GM18505 (cell line): ENCODE measurements around the gene TBC1D2.
A peak's percentile ranks its signal among the peaks of the same experiment; 100 is the strongest.

Source experiments
- ATAC-seq: cut with Tn5 transposase; IDR thresholded peaks from one replicate; pipeline ENCODE4 v1.9.1; 2021; ENCODE audit not compliant: unreplicated experiment
- POLR2A ChIP-seq: IDR thresholded peaks from 4 replicates; pipeline ENCODE4 v1.6.1; 2011; ENCODE audit warnings: borderline replicate concordance; ENCODE audit not compliant: insufficient read depth, insufficient read length; ENCODE audit errors: extremely low read depth

The TBC1D2 gene

GRCh38 chr9:98263080-98263479 lies 7.6 kb upstream of the TBC1D2 start:
- no peak for ATAC-seq
- TF ChIP-seq POLR2A, result no peak

- ATAC-seq, result no peak
- no peak for TF ChIP-seq POLR2A
Observed at GRCh38 chr9:98262056-98262455, 6.6 kb upstream of the TBC1D2 start.

DNA sequence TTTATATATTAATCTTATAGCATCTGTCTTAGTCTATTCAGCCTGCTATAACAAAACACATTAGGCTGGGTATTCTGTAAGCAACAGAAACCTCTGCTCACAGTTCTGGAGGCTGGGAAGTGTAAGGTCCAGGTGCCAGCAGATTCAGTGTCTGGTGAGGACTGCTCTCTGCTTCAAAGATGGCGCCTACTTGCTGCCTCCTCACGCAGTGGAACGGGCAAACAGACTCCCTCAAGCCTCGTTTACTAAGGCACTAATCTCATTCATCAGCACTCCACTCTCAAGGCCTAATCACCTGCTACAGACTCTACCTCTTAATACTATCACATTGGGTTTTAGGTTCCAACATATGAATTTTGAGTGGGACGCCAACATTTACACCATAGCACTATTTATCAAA lies 5.2 kb upstream of the TBC1D2 start:
- no peak for ATAC-seq
- TF ChIP-seq POLR2A, result no peak

DNA sequence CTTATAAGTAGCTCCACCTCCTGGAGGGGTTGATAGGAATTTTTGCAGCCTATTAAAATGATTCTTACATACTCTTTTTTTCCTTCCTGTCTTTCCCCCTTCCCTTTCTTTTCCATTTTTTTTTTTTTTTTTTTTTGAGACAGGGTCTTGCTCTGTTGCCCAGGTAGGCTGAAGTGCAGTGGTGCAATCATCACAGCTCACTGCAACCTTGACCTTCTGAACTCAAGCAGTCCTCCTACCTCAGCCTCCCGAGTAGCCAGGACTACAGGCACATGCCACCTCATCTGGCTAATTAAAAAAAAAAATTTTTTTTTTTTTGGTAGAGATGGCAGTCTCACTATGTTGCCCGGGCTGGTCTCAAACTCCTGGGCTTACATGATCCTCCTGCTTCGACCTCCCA lies 4.3 kb upstream of the TBC1D2 start:
- ATAC-seq, result no peak
- no peak for TF ChIP-seq POLR2A

DNA sequence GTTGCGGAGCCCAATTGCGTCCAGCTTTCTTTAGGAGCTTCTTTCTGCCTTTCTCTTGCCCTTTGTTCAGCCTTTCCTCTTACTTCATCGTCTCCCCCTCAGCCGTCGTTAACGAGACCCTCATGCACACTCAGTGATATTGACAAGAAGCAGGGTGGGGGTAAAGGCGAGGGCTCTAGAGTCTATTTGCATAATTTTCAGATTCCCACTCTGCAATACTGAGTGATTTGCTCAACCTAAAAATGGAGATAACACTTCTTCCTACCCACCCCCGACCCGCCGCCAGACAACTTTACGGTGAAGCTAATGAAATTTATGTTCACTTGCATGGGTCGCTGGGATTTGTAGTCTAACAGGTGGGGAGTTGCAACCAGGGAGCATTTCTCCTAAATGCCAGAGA lies 1.3 kb upstream of the TBC1D2 start:
- no peak for TF ChIP-seq POLR2A
- ATAC-seq, result no peak

GRCh38 chr9:98255061-98255577 lies 330 bp downstream of the TBC1D2 start:
- peak; percentile 14 for ATAC-seq
- TF ChIP-seq POLR2A, result no peak

DNA sequence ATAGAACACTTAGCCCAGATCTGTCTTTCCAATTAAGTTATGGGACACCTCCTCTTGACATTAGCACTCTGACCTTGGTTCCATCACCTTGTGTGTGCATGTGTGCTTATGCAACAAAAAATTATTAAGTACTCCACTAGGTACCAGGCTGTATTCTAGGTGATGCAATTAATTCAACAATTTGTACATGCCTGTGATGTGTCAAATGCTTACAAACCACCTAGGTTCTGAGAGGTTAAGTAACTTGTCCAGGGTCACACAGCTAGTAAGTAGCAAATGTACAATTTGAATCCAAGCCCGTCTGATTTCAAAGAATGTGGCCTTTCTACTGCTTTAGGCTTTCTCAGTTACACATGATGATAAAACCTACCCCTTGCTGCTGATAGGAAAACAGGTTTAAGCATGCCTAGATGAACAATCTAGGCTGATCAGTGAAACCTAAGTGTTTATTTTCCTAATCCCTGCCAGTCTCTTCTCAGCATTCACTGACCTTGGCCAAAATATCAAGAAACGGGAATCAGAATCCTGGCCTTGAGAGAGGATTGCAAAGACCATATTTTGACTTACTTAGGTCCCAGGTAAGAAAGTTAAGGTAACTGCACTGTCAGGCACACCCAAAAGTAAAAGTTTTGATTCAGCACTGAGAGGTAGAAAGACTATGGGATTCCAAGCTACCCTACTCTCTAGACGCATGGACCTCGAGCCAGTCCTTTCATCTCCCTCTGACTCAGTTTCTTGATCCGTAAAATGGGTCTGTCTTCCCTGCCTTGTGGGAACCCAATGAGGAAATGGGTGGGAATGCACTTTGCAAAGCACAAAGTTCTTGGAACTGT lies 1.0 kb downstream of the TBC1D2 start:
- no peak for ATAC-seq
- TF ChIP-seq POLR2A, result no peak

- no peak for TF ChIP-seq POLR2A
Observed at GRCh38 chr9:98253565-98253964, 1.9 kb downstream of the TBC1D2 start.

DNA sequence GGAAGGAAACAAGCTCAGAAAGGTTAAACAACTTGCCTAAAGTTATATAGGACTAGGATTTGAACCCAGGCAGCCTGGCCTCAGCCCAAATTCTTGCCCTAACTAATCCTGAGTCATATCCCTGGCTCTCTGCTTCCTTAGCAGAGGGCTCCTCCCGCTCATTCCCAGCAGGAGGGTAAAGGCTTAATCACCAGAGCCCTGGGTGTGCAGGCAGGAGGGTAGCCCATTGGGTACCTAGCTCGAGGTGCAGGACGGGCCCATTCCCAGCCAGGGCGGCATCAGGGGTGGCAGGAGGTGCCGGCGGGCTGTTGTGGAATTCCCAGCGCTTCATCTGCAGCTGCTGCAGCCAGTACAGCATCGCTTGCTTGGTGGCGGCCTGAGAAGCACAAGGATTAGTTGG lies 3.9 kb downstream of the TBC1D2 start:
- ATAC-seq, result no peak
- TF ChIP-seq POLR2A, result no peak

More at GRCh38 chr9:98253565-98253964, 1.9 kb downstream of the TBC1D2 start:
- no peak for ATAC-seq

DNA sequence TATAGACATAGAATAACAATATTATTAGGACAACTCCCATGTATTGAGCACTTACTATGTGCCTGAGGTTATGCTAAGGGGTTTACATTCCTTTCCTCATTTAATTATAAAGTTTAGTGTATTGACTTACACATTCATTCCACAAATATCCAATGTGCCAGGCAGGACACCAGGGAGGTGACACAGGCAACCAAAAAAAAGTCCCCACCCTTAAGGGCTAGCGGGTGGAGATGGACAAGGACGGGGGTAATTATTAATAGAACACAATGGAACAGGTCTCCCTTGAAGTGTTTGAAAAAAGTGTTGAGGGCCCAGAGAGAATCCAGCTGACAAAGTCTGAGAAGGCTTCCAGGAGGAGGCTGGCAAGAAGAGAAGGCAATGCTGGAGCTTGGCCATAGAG lies 5.7 kb downstream of the TBC1D2 start:
- no peak for ATAC-seq
- no peak for TF ChIP-seq POLR2A

GRCh38 chr9:98248737-98249474 lies 6.5 kb downstream of the TBC1D2 start:
- ATAC-seq, result no peak
- TF ChIP-seq POLR2A, result no peak

GRCh38 chr9:98247831-98248657 lies 7.4 kb downstream of the TBC1D2 start:
- TF ChIP-seq POLR2A, result no peak
- ATAC-seq, result no peak

DNA sequence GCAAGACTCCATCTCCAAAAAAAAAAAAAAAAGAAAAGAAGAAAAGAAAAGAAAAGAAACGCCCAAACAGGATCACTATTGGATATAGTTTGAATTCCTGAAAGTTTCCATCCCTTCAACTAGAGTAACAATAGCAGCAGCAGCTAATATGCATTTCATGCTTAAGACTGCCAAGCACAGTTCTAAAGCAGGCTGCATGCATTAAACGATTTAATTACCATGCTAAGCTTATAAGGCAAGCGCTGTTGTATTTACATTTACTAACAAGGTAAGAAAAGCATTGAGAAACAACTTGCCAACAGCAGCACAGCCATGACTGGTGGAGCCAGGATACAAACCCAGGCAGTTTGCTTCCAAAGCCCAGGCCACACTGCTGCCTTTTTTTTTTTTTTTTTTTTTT lies 13.0 kb downstream of the TBC1D2 start:
- no peak for TF ChIP-seq POLR2A
- no peak for ATAC-seq
